Kidney epithelial cell (primary cell): Measurements from ENCODE around the gene SDCCAG8. TPM values are rescaled to one million over a fixed set of nuclear protein-coding genes. Genes with fewer than 3 reads are reported as not detected.

Experiments
- DNase-seq: peaks from one replicate; pipeline ENCODE4 v3.0.0-alpha.2; 2010; ENCODE audit warnings: low read depth
- H3K27me3 ChIP-seq: 2 replicates; pipeline ENCODE4 v1.6.0; 2011; ENCODE audit warnings: low read length; ENCODE audit not compliant: control insufficient read depth, insufficient read depth
- H3K36me3 ChIP-seq: 2 replicates; pipeline ENCODE4 v1.5.1; 2011; ENCODE audit warnings: low read length; ENCODE audit not compliant: control insufficient read depth, insufficient read depth
- H3K4me3 ChIP-seq: 2 replicates; pipeline ENCODE4 v1.5.1; 2011; ENCODE audit warnings: low read depth, mild to moderate bottlenecking, control low read depth, low read length
- CTCF ChIP-seq: IDR thresholded peaks from 2 replicates; pipeline ENCODE4 v1.5.1; 2011; ENCODE audit warnings: mild to moderate bottlenecking, moderate library complexity, low read length, control low read depth, inconsistent platforms; ENCODE audit not compliant: insufficient read depth, poor library complexity, severe bottlenecking
- total RNA-seq: library from RNA; depleted of rRNA; stranded (reverse); fragments of >200 nt; gene quantifications from 2 replicates; pipeline ENCODE4 v1.2.3, GENCODE V29; 2015

SDCCAG8 gene
- total RNA-seq, 1 donor from 2014 or later, result 46.9 TPM

DNA sequence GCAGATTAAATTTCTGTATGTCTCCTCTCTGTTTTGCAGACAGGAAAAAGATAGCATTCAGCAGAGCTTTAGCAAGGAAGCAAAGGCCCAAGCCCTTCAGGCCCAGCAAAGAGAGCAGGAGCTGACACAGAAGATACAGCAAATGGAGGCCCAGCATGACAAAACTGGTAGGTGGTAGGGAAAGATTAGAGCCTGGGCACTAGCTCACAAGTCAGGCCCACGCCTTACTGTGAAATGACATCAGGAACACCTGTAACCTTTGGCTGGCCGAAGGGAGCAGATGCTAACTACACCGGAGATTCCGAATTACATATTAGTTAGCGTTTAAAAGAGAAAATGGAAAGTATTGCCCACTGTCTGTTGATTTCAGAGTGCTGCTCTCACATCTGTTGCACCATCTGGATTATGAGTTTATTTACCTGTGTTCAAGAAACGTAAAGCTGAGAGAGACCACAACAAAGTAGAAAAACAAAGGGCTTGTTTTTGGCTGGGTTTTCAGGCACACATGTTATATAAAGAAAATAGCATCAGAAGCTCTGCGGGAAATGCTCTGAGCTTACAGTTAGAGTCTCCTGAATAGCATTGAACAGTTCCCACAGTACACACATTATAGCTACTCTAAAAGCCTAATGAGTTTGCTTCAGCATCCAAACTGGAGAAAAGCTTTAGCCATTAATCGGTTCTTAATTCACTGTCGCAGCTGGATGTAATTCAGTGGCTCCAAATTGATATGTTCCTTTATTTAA is 160.0 kb downstream of the SDCCAG8 start:
- DNase-seq, result no peak
- H3K4me3 ChIP-seq, result no peak overlapping the region
- H3K36me3 ChIP-seq, result no peaks in the 10 kb centered on the region
- TF ChIP-seq CTCF, result no peak
- H3K27me3 ChIP-seq, result no peaks in the 10 kb centered on the region

- no peak for DNase-seq
- H3K27me3 ChIP-seq, result no peaks in the 10 kb centered on the region
- no peaks in the 10 kb centered on the region for H3K36me3 ChIP-seq
- TF ChIP-seq CTCF, result no peak
- no peak overlapping the region for H3K4me3 ChIP-seq
Observed at GRCh38 chr1:243416495-243416894, 160.7 kb downstream of the SDCCAG8 start.

- DNase-seq, result no peak
- Histone ChIP-seq H3K4me3 (no peak overlapping the region), H3K27me3 (no peaks in the 10 kb centered on the region), H3K36me3 (no peaks in the 10 kb centered on the region)
- no peak for TF ChIP-seq CTCF
Observed at GRCh38 chr1:243420016-243420945, 164.4 kb downstream of the SDCCAG8 start.

GRCh38 chr1:243420946-243421685 is 165.3 kb downstream of the SDCCAG8 start:
- no peak for DNase-seq
- peak overlapping the region; percentile 17 for H3K4me3 ChIP-seq
- no peaks in the 10 kb centered on the region for H3K27me3 ChIP-seq
- TF ChIP-seq CTCF, result no peak
- H3K36me3 ChIP-seq, result no peaks in the 10 kb centered on the region

DNA sequence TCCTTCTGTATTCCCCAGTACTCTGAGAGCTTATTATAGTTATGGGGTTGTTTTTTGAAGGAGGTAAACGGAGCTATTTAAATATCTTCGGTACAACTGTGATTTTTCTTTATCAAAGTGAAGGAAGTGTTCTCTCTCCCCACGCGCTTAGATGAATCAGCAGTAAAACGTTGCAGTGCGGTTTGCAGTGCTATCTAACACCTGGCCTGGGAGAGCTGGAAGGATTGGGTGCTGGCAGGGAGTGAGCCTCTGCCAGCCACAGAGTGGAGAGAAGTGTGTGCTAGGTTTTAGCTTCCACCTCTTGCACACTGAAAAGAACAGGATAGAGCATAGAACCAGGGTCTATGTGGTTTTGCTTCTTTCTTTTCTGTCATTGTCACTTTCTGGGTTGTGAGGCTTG is 165.9 kb downstream of the SDCCAG8 start:
- Histone ChIP-seq H3K36me3 (no peaks in the 10 kb centered on the region), H3K27me3 (no peaks in the 10 kb centered on the region), H3K4me3 (peak overlapping the region; percentile 17)
- no peak for TF ChIP-seq CTCF
- peak; percentile 74 for DNase-seq
